Neural progenitor cell (in vitro differentiated cells): ENCODE measurements around the gene FBLIM1. TPM values are rescaled to one million over a fixed set of nuclear protein-coding genes. Genes with fewer than 3 reads are reported as not detected.

Experiments used
- DNase-seq: peaks from one replicate; pipeline ENCODE4 v3.0.0-alpha.2; 2016; ENCODE audit warnings: low spot score
- H2AFZ ChIP-seq: fragments of 200-600 bp; sonication (generic); replicated peaks from 2 replicates; pipeline ENCODE4 v1.6.1; 2016; ENCODE audit warnings: antibody characterized with exemption
- H3F3A ChIP-seq: fragments of 200-600 bp; sonication (generic); 2 replicates; pipeline ENCODE4 v1.6.1; 2016; ENCODE audit warnings: antibody characterized with exemption, low read depth
- H3K27ac ChIP-seq: fragments of 200-600 bp; sonication (generic); 2 replicates; pipeline ENCODE4 v1.5.1; 2016; ENCODE audit warnings: mild to moderate bottlenecking
- H3K27me3 ChIP-seq: fragments of 200-600 bp; sonication (generic); 2 replicates; pipeline ENCODE4 v1.6.1; 2016; ENCODE audit warnings: mild to moderate bottlenecking, moderate library complexity
- H3K36me3 ChIP-seq: fragments of 200-600 bp; sonication (generic); 2 replicates; pipeline ENCODE4 v1.5.1; 2016
- H3K4me1 ChIP-seq: fragments of 200-600 bp; sonication (generic); 2 replicates; pipeline ENCODE4 v1.6.1; 2016; ENCODE audit warnings: mixed run types
- H3K4me2 ChIP-seq: fragments of 200-600 bp; sonication (generic); 2 replicates; pipeline ENCODE4 v1.6.1; 2016
- H3K4me3 ChIP-seq: fragments of 200-600 bp; sonication (generic); 2 replicates; pipeline ENCODE4 v1.5.1; 2016
- H3K79me2 ChIP-seq: fragments of 200-600 bp; sonication (generic); 2 replicates; pipeline ENCODE4 v1.6.1; 2016; ENCODE audit warnings: low read depth
- H3K9ac ChIP-seq: fragments of 200-600 bp; sonication (generic); 2 replicates; pipeline ENCODE4 v1.6.1; 2016
- H3K9me3 ChIP-seq: fragments of 200-600 bp; sonication (generic); 2 replicates; pipeline ENCODE4 v1.5.1; 2016; ENCODE audit warnings: low read depth
- H4K20me1 ChIP-seq: fragments of 200-600 bp; sonication (generic); 2 replicates; pipeline ENCODE4 v1.6.1; 2016; ENCODE audit warnings: low read depth
- H3K27ac Mint-ChIP-seq: 3 replicates; pipeline ENCODE4 v1.8.0; 2021; ENCODE audit warnings: mixed read lengths
- H3K27me3 Mint-ChIP-seq: 2 replicates; pipeline ENCODE4 v1.8.0; 2022; ENCODE audit warnings: low read depth, mild to moderate bottlenecking, inconsistent platforms, moderate library complexity, mixed read lengths; ENCODE audit not compliant: insufficient read depth
- H3K36me3 Mint-ChIP-seq: 3 replicates; pipeline ENCODE4 v1.8.0; 2021; ENCODE audit warnings: mixed read lengths
- H3K4me1 Mint-ChIP-seq: 3 replicates; pipeline ENCODE4 v1.8.0; 2021; ENCODE audit warnings: mixed read lengths
- H3K4me3 Mint-ChIP-seq: 3 replicates; pipeline ENCODE4 v1.8.0; 2021; ENCODE audit warnings: mild to moderate bottlenecking, moderate library complexity, mixed read lengths
- H3K9me3 Mint-ChIP-seq: 3 replicates; pipeline ENCODE4 v1.8.0; 2020; ENCODE audit warnings: mixed read lengths
- EZH2 ChIP-seq: fragments of 200-600 bp; sonication (generic); IDR thresholded peaks from 2 replicates; pipeline ENCODE4 v1.6.1; 2017; ENCODE audit warnings: antibody characterized with exemption, mild to moderate bottlenecking, moderate library complexity
- EZH2phosphoT487 ChIP-seq: fragments of 200-600 bp; sonication (generic); IDR thresholded peaks from 2 replicates; pipeline ENCODE4 v1.6.1; 2017; ENCODE audit warnings: antibody characterized with exemption
- total RNA-seq: library from RNA; depleted of rRNA; stranded (reverse); fragments of >200 nt; gene quantifications from 2 replicates; pipeline ENCODE4 v1.2.3, GENCODE V29; 2015; ENCODE audit warnings: low replicate concordance
- TF ChIP-seq, protein P1 (sequence below): fragments of 200-600 bp; sonication (generic); IDR thresholded peaks from 2 replicates; pipeline ENCODE4 v1.5.1; 2017; ENCODE audit warnings: antibody characterized with exemption, mild to moderate bottlenecking

The FBLIM1 gene
- total RNA-seq, 1 donor from 2014 or later: 4.7 TPM

DNA sequence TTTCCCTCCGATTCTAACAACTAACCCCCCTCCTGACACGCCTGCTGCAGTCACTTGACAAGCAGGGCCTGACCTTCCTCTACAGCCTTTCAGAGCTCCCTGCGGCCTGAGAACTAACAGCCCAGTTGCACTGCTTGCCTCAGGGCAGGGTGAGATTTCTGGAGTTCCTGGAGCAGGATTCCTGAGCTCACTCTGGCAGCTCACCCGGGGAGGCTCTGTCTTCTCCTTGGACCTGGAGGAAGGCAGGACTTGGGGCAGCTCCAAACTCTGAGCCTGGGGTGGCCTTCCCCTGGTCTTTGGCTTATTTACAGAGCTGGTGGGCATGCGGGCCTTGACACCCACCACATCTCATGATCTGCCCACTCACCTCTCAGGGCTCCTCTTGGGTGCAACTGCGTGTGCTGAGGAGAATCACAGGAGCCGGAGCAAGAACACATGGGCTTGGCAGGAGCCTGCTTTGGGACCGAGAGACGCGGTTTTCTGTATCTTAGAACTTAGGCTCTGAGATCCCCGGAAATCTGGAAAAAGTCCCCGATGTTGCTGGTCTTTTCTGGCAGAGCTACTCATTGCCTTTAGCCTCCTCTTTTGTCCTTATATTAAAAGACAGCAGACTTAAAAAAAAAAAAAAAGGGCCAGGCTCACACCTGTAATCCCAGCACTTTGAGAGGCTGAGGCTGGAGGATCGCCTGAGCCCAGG is 35.6 kb upstream of the FBLIM1 start:
- no peak overlapping the region for H3K4me2 ChIP-seq
- H3K9me3 Mint-ChIP-seq: no peaks in the 10 kb centered on the region
- H3K4me1 ChIP-seq: no peaks in the 10 kb centered on the region
- no peak overlapping the region for H2AFZ ChIP-seq
- no peaks in the 10 kb centered on the region for H3K79me2 ChIP-seq
- DNase-seq: no peak
- peak overlapping the region; percentile 8 for H3K27ac Mint-ChIP-seq
- H3K4me3 ChIP-seq: no peak overlapping the region
- no peaks in the 10 kb centered on the region for H3K4me1 Mint-ChIP-seq
- no peak overlapping the region for H3K27ac ChIP-seq
- no peaks in the 10 kb centered on the region for H3K36me3 ChIP-seq
- no peak for TF ChIP-seq EZH2
- TF ChIP-seq EZH2phosphoT487: no peak
- TF ChIP-seq, protein P1, sequence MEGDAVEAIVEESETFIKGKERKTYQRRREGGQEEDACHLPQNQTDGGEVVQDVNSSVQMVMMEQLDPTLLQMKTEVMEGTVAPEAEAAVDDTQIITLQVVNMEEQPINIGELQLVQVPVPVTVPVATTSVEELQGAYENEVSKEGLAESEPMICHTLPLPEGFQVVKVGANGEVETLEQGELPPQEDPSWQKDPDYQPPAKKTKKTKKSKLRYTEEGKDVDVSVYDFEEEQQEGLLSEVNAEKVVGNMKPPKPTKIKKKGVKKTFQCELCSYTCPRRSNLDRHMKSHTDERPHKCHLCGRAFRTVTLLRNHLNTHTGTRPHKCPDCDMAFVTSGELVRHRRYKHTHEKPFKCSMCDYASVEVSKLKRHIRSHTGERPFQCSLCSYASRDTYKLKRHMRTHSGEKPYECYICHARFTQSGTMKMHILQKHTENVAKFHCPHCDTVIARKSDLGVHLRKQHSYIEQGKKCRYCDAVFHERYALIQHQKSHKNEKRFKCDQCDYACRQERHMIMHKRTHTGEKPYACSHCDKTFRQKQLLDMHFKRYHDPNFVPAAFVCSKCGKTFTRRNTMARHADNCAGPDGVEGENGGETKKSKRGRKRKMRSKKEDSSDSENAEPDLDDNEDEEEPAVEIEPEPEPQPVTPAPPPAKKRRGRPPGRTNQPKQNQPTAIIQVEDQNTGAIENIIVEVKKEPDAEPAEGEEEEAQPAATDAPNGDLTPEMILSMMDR: no peak
- H3K4me3 Mint-ChIP-seq: no peak overlapping the region
- peaks cover 19% of the 10 kb centered on the region for H3K36me3 Mint-ChIP-seq
- H3K27me3 Mint-ChIP-seq: peaks cover 3% of the 10 kb centered on the region
- H3F3A ChIP-seq: no peaks in the 10 kb centered on the region
- H3K9me3 ChIP-seq: no peaks in the 10 kb centered on the region
- no peaks in the 10 kb centered on the region for H4K20me1 ChIP-seq
- no peak overlapping the region for H3K9ac ChIP-seq
- H3K27me3 ChIP-seq: no peaks in the 10 kb centered on the region

DNA sequence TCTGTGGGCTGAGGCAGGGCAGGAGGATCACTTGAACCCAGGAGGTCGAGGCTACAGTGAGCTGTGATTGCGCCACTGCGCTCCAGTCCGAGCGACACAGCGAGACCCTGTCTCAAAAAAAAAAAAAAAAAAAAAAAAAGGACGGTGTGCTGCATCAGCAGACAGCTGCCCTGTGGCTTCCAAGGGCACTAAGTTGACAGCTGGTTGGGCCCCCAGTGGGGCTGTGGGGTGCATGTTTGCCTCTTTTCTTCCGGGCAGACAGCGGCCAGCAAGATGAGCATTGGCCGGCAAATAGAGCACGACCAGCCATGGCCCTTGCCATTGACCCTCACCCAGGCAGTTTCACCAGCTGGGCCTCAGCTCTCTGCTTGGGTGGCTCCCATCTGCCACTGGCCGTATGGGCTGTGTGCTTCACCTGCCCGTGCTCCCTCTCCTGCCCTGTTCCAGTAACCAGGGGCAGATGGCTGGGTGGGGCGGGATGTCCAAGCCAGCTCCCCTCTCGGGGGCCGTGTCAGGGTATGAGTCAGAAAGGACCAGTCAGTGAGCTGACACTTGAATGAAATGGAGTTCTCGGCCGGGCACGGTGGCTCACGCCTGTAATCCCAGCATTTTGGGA is 34.9 kb upstream of the FBLIM1 start:
- no peaks in the 10 kb centered on the region for H3K79me2 ChIP-seq
- H3K9ac ChIP-seq: no peak overlapping the region
- Mint-ChIP-seq H3K27ac (no peak overlapping the region), H3K36me3 (peaks cover 18% of the 10 kb centered on the region), H3K4me1 (no peaks in the 10 kb centered on the region), H3K9me3 (no peaks in the 10 kb centered on the region), H3K4me3 (no peak overlapping the region), H3K27me3 (peaks cover 3% of the 10 kb centered on the region)
- H3K27ac ChIP-seq: no peak overlapping the region
- H3K4me3 ChIP-seq: no peak overlapping the region
- H3K4me1 ChIP-seq: no peaks in the 10 kb centered on the region
- no peaks in the 10 kb centered on the region for H3F3A ChIP-seq
- no peaks in the 10 kb centered on the region for H3K36me3 ChIP-seq
- no peaks in the 10 kb centered on the region for H4K20me1 ChIP-seq
- H3K9me3 ChIP-seq: no peaks in the 10 kb centered on the region
- TF ChIP-seq, protein P1: no peak
- TF ChIP-seq EZH2 (no peak), EZH2phosphoT487 (no peak)
- H3K27me3 ChIP-seq: no peaks in the 10 kb centered on the region
- no peak overlapping the region for H3K4me2 ChIP-seq
- no peak for DNase-seq
- H2AFZ ChIP-seq: no peak overlapping the region

DNA sequence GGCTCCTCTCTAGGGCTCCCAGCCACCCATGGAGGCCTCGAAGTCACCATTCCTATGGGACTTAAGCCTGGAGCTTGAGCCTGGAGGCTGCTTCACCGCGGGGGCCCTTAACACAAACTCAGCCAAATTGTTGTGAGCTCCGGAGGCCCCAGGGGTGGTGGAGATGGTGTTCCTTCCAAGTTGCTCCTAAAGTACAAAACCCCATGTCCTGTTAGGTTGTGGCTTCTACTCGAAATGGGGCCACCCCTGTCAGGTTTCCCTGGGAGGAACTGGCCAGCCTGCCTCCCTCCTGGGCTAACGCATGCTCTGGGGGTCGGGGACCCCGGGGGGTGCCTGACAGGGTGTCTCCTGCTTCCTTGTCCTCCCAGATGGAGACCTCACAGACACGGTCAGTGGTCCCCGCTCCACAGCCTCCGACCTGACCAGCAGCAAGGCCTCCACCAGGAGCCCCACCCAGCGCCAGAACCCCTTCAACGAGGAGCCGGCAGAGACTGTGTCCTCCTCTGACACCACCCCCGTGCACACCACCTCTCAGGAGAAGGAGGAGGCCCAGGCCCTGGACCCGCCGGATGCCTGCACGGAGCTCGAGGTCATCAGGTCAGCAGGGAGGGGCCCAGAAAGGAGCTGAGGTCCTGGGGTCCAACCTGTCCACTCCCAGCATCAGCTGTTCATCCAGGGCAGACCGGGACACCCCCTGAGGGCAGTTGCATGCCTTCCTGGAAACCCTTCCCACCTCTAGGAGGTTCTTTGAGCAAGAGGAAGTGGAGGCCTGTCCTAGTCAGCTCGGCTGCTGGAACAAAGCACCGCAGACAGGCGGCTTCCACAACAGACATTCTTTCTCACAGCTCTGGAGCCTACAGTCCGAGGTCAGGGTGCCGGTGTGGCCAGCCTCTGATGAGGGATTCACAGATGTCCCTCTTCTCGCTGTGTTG is 33.4 kb upstream of the FBLIM1 start:
- TF ChIP-seq EZH2phosphoT487: no peak
- TF ChIP-seq EZH2: no peak
- TF ChIP-seq, protein P1: no peak

More for the DNA sequence above, 33.4 kb upstream of the FBLIM1 start:
- H3K27ac ChIP-seq: no peak overlapping the region
- Mint-ChIP-seq H3K27ac (no peak overlapping the region), H3K4me1 (no peaks in the 10 kb centered on the region), H3K27me3 (peaks cover 2% of the 10 kb centered on the region), H3K36me3 (peaks cover 17% of the 10 kb centered on the region), H3K4me3 (no peak overlapping the region), H3K9me3 (no peaks in the 10 kb centered on the region)
- no peaks in the 10 kb centered on the region for H4K20me1 ChIP-seq
- no peak for DNase-seq
- H3K4me1 ChIP-seq: no peaks in the 10 kb centered on the region
- H3K4me2 ChIP-seq: no peak overlapping the region
- no peak overlapping the region for H3K9ac ChIP-seq
- no peak overlapping the region for H3K4me3 ChIP-seq
- H3F3A ChIP-seq: no peaks in the 10 kb centered on the region
- no peaks in the 10 kb centered on the region for H3K36me3 ChIP-seq
- H2AFZ ChIP-seq: no peak overlapping the region
- no peaks in the 10 kb centered on the region for H3K27me3 ChIP-seq
- no peaks in the 10 kb centered on the region for H3K79me2 ChIP-seq
- H3K9me3 ChIP-seq: no peaks in the 10 kb centered on the region
